Thyroid gland (tissue), 4 donors: Measurements from ENCODE around the gene OSBP.

ENCODE experiments used
- CTCF ChIP-seq, 6 experiments: fragments of 200-600 bp in 3 of 6; fragments of 450-650 bp in 3 of 6; sonication (generic) in 3 of 6; IDR thresholded peaks; one replicate each; pipeline ENCODE4 v1.5.1; 2016 to 2019; ENCODE audit warnings: antibody characterized with exemption in 6 of 6, mild to moderate bottlenecking in 2 of 6, inconsistent platforms in 1 of 6, moderate library complexity in 1 of 6
- POLR2A ChIP-seq, 2 donors: fragments of 450-650 bp; IDR thresholded peaks; one replicate each; pipeline ENCODE4 v1.6.1; 2017; ENCODE audit warnings: antibody characterized with exemption in 2 of 2, mild to moderate bottlenecking in 2 of 2, moderate library complexity in 1 of 2

GRCh38 chr11:59534676-59535075, 80.9 kb downstream of the OSBP start:
- TF ChIP-seq CTCF (IDR thresholded peaks at IDR 0.05) (no peak), POLR2A (IDR thresholded peaks at IDR 0.05) (no peak)
